GM21825 (cell line): ENCODE data around the gene NSUN7.
"Not testable (repeated sequence)": the region's sequence is repeated elsewhere in the genome, so short reads cannot be mapped to it uniquely, and the experiment has no call there.

ENCODE experiments used
- ATAC-seq: cut with Tn5 transposase; IDR thresholded peaks from one replicate; pipeline ENCODE4 v1.9.1; 2021; ENCODE audit warnings: mild to moderate bottlenecking, moderate library complexity; ENCODE audit not compliant: unreplicated experiment

Gene NSUN7, protein sequence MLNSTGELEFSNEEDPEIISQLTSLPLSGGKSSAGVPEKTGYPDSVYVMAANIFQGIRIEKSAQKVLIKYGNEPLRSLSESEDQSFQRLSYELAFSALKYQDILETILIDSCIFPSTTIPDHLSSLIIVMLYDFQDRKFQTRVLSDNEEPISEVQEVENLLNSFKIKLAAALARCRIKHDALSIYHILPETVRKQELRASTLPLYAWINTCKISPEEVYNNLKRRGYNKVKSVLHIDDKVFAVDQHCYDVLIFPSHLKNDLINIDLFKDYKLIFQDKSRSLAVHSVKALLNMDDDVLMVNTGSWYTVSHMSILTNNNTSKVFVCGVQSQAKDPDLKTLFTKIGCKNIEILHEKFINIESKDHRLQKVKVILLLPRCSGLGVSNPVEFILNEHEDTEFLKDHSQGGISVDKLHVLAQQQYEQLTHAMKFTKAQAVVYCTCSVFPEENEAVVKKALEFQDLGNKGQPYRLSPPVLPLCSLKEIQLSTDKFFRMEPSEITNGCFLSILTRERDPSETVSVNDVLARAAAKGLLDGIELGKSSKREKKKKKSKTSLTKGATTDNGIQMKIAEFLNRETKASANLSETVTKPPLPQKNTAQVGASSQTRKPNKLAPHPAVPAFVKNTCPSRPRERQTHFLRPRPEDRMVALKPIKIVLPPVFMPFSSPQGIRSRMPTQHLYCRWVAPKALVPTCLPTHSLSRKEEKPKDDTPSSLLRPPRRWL

GRCh38 chr4:40749717-40750460 is at the start of gene NSUN7:
Gene NSUN7, plus strand, starts transcription at chr4:40749955. Its CDS starts 739 bp downstream, at chr4:40750694.
- peak; percentile 73 for ATAC-seq

DNA sequence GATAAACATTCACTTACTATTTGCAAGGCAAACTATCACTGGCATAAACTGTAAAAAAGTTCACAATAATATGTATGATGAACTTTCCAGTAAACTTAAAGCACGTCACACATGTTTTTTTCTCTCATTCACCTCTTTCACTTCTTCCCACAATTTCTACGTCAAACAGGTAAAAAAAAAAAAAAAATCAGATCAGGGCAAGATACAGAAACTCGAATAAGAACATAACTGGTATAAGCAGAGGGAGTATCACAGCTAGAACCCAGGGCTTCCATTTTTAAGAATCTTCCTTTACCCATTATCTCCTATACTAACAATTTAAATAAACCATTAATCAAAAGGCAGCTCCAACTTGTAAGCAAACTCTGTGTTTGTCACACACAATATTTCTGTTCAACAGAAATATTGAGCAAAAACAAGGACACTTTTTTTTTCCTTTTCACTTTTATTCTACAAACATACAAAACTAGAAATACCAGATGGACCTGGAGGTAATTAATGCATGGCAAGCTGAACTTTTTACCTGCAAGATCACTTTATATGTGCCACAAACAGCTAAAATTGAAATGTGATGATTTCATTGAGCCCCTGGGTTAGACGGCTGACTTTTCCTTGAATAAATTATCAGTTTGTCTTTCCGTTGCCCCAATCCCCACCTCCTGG is 47.5 kb upstream of the NSUN7 start:
- no peak for ATAC-seq

DNA sequence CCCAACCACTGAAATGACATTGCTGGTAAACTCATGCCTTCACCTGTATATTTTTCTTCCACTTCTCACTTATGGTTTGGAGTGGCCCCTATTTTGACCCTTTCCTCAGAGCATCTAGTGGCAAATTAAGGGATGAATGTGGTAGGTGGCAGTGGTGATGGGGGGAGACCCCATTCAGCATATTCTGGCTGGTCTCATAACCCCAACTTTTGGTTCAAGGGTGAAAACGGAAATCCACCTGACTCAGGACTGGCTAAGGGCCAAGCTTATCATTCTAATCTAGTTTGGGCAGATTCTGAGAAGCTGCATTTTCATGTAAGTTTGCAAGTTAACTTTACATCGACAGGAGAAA is 47.0 kb upstream of the NSUN7 start:
- ATAC-seq: no peak

GRCh38 chr4:40704073-40704472 is 45.7 kb upstream of the NSUN7 start:
- no peak for ATAC-seq

- no peak for ATAC-seq
Observed at GRCh38 chr4:40710484-40711254, 39.1 kb upstream of the NSUN7 start.

DNA sequence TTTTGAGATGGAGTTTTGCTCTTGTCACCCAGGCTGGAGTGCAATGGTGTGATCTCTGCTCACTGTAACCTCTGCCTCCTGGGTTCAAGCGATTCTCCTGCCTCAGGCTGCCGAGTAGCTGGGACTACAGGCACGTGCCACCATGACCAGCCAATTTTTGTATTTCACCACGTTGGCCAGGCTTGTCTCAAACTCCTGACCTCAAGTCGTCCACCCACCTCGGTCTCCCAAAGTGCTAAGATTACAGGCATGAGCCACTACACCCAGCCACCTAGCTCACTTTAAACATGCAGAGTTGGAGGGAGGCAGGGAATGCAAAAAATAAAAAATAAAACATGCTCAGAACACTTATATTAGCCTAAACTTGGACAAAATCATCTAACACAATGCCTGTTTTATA is 36.8 kb upstream of the NSUN7 start:
- not testable (repeated sequence) for ATAC-seq

DNA sequence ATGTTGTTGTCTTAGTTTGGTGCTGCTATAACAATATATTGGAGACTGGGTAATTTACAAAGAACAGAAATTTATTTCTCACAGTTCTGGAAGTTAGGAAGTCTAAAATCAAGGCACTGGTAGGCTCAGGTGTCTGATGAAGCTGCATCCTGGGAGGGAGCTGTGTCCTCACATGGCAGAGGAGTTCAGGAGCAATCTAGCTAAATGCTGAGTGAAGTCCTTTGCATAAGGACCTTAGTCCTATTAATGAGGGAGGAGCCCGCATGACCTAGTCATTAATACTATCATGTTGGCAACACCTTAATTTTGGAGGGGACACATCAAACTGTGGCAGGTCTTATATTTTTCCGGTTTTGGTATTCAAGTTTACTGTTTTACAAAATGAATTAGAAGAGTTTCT is 36.0 kb upstream of the NSUN7 start:
- ATAC-seq: no peak

DNA sequence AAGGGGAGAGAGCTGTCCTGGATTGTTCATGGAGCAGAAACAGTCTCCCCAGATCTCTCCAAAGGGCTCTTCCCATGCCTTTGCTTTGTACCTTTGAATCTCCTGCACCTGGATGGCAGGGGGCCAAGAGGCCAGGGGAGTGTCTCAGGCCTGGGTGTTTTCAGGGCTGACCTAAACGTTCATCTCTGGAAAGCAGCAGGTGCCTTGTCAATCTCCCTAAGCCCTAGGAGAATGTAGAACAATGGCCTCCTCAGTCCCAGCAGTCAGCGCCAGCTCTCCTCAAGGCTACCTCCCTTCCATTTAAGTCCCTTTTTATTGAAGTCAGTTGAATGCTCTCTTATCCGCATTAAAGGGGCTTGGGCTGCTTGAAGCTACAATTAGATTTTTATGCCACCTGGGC is 31.2 kb upstream of the NSUN7 start:
- no peak for ATAC-seq

GRCh38 chr4:40719008-40719623 is 30.6 kb upstream of the NSUN7 start:
- peak; percentile 59 for ATAC-seq

DNA sequence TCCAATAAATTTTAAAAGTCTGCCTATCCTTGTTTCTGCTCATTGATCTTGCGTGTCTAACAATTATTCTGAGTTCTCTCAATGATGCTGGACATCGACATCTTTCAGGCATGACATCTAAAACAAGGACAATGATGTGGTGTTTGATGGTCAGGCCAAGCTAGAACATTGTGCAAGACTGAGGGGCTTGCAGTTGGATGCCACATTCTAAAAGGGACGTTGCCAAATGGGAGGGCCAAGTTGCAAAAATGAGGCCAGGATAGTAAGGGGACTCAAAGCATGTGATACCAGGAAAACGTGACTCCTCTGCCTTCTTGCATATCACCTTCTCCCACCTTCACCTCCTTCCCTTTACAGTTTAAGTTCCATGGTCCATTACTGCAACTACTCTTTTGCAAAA is 29.4 kb upstream of the NSUN7 start:
- ATAC-seq: no peak

- ATAC-seq: no peak
Observed at GRCh38 chr4:40720916-40721315, 28.8 kb upstream of the NSUN7 start.

DNA sequence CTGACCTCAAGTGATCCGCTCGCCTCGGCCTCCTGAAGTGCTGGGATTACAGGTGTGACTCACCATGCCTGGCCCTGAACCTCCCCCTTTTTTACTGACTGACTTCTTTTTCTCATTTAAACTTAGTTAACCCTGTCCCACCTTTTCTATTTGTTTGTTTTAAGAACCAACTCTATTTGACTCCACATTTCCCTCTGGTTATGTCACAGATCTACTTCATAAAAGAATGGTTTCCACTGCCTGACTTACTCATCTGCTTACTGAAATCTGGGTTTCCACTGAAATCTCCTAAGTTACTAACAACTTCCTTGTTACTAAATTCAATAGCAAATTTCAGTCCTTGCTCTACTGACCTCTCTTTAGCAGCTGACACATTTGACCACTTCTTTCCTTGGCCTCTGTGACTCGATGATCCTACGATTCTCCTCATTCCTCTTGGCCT is 28.0 kb upstream of the NSUN7 start:
- ATAC-seq: no peak

GRCh38 chr4:40722576-40723161 is 27.1 kb upstream of the NSUN7 start:
- peak; percentile 79 for ATAC-seq

DNA sequence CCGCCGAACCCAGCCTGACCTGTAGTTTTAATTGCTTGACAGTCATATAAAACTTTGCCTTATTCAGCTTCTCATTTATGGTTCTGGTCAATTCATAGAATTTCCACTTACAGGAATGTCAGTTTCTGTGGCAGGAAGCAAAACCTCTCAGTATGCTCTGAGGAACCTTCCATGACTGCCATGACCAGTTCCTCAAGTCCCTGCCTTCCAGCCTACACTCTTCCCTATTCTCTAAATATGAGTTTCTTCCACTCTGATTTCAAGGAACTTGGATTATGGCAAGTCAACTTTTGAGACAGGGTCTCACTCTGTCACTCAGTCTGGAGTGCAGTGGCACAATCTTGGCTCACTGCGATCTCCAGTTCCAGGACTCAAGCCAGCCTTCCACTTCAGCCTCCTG is 26.0 kb upstream of the NSUN7 start:
- no peak for ATAC-seq

- no peak for ATAC-seq
Observed at GRCh38 chr4:40728333-40728732, 21.4 kb upstream of the NSUN7 start.

DNA sequence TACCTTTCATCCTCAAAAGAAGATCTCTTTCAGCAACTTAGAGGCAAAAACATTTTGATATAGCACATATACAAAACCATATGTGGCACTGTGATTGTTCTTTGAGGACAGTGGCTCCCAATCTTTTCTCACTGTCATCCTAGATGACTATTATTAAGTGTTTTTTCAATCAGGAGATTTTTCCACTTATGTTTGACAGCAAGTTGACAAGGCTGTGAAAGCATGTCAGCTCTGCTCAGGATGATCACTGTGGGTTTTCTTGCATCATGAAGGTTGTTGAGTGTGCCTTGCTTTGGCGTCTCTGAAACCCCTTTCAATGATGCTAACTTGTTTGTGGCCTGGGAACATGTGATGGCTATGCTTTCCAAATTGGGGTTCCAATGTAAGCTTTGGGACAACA is 20.2 kb upstream of the NSUN7 start:
- ATAC-seq: no peak

DNA sequence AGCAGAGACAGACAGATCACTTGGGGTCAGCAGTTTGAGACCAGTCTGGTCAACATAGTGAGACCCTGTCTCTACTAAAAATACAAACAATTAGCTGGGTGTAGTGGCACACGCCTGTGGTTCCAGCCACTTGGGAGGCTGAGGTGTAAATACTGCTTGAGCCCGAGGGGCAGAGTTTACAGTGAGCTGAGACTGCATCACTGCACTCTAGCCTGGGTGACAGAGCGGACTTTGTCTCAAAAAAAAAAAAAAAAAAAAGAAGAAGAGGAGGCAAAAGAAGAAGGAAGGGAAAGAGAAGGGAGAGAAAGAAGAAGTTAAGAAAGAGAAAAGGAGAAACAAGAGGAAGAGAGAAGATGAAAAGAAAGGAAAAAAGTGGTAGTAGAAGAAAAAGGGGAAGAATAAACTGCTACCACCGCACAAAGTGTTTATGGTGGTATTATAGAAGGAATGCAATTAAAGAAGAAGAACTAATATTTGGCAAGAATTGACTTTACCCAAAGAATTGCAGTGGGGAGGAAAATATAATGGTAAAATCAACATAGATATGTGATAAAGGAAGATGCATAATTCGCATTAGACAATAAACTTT is 19.6 kb upstream of the NSUN7 start:
- ATAC-seq: no peak

DNA sequence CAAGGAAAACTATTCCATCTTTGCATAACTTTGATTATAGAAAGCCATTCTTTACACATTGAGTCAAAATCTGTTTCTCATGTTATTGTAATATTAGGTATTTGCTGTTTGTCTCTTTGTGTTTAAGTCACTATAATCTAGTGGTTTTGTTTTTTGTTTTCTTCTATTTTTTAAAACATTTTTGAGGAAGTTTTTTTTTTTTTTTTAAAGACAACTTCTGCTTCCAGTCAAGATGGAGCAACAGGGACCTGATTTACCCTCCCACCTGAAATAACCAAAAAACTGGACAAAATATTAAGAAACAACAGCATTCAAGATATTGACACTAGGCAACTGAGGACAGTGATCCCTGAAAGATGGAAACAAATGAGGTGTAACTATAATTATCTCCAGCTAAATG is 18.4 kb upstream of the NSUN7 start:
- ATAC-seq: peak; percentile 6

DNA sequence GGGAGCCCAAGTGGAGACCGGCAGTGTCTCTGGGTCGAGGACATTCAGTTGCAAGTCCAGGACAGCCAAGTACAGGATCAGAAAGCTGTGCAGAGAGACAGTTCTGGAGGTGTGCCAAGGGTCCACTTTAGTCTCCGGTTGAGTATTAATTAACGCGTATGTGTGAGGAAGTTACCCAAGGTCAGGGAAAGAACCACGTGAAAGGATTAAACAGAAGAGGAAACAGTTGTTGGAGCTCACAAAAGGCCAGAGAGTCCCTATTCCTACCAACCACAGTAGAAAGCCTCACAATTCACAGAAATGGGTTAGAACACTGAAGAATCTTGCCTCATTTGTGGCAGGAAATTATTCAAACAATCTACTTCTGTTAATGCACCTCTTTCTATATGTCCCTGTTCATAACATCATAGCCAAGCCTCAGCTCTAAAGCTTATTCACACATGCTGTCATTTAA is 17.9 kb upstream of the NSUN7 start:
- peak; percentile 73 for ATAC-seq
